Esophagus squamous epithelium (tissue), 4 donors: ENCODE results near the gene GLYAT.

ENCODE experiments used
- POLR2A ChIP-seq, 4 donors: fragments of 450-650 bp; IDR thresholded peaks; one replicate each; pipeline ENCODE4 v1.6.1; 2017; ENCODE audit warnings: antibody characterized with exemption in 4 of 4, mild to moderate bottlenecking in 4 of 4, moderate library complexity in 3 of 4
- TF ChIP-seq, protein P1 (sequence below), 6 experiments: fragments of 450-650 bp in 4 of 6; fragments of 200-600 bp in 2 of 6; sonication (generic) in 2 of 6; IDR thresholded peaks; one replicate each; pipeline ENCODE4 v1.5.1; 2016 to 2019; ENCODE audit warnings: antibody characterized with exemption in 6 of 6, mild to moderate bottlenecking in 4 of 6, moderate library complexity in 4 of 6

DNA sequence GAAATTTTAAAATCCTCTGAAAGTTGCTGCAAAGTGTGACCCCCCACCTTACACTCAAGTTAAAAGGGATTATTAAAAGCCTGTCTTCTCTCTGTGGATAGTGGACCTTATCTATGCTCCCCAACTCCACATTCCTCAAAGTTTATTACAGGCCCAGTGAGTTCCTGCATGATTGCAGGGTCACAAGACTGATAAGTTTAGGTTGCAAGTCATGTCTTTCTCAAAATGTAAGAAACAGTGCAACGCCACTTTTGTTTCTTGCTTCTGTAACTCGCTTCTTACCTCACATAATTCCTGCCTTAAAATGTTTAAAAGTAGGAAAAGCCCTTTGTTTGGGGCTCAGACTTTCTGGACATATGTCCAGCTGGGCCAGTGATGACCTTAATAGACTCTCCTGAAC, 38.4 kb upstream of the GLYAT start:
- no peak for TF ChIP-seq POLR2A (IDR thresholded peaks at IDR 0.05)
- TF ChIP-seq, protein P1, sequence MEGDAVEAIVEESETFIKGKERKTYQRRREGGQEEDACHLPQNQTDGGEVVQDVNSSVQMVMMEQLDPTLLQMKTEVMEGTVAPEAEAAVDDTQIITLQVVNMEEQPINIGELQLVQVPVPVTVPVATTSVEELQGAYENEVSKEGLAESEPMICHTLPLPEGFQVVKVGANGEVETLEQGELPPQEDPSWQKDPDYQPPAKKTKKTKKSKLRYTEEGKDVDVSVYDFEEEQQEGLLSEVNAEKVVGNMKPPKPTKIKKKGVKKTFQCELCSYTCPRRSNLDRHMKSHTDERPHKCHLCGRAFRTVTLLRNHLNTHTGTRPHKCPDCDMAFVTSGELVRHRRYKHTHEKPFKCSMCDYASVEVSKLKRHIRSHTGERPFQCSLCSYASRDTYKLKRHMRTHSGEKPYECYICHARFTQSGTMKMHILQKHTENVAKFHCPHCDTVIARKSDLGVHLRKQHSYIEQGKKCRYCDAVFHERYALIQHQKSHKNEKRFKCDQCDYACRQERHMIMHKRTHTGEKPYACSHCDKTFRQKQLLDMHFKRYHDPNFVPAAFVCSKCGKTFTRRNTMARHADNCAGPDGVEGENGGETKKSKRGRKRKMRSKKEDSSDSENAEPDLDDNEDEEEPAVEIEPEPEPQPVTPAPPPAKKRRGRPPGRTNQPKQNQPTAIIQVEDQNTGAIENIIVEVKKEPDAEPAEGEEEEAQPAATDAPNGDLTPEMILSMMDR (IDR thresholded peaks at IDR 0.05): no peak
